Measurements from ENCODE around the gene MXRA7.

GRCh38 chr17:76635039-76635438 lies 75.7 kb downstream of the MXRA7 start:
- TF ChIP-seq, protein P1, sequence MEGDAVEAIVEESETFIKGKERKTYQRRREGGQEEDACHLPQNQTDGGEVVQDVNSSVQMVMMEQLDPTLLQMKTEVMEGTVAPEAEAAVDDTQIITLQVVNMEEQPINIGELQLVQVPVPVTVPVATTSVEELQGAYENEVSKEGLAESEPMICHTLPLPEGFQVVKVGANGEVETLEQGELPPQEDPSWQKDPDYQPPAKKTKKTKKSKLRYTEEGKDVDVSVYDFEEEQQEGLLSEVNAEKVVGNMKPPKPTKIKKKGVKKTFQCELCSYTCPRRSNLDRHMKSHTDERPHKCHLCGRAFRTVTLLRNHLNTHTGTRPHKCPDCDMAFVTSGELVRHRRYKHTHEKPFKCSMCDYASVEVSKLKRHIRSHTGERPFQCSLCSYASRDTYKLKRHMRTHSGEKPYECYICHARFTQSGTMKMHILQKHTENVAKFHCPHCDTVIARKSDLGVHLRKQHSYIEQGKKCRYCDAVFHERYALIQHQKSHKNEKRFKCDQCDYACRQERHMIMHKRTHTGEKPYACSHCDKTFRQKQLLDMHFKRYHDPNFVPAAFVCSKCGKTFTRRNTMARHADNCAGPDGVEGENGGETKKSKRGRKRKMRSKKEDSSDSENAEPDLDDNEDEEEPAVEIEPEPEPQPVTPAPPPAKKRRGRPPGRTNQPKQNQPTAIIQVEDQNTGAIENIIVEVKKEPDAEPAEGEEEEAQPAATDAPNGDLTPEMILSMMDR (IDR thresholded peaks at IDR 0.05), result no peak
- TF ChIP-seq POLR2A (IDR thresholded peaks at IDR 0.05) (no peak), EP300 (IDR thresholded peaks at IDR 0.05) (no peak)
